Measurements from ENCODE around the gene TRAT1. TPM values are rescaled to one million over a fixed set of nuclear protein-coding genes. Genes with fewer than 3 reads are reported as not detected.

The TRAT1 gene
- total RNA-seq, 1 donor from 2014 or later: 1.1 TPM

DNA sequence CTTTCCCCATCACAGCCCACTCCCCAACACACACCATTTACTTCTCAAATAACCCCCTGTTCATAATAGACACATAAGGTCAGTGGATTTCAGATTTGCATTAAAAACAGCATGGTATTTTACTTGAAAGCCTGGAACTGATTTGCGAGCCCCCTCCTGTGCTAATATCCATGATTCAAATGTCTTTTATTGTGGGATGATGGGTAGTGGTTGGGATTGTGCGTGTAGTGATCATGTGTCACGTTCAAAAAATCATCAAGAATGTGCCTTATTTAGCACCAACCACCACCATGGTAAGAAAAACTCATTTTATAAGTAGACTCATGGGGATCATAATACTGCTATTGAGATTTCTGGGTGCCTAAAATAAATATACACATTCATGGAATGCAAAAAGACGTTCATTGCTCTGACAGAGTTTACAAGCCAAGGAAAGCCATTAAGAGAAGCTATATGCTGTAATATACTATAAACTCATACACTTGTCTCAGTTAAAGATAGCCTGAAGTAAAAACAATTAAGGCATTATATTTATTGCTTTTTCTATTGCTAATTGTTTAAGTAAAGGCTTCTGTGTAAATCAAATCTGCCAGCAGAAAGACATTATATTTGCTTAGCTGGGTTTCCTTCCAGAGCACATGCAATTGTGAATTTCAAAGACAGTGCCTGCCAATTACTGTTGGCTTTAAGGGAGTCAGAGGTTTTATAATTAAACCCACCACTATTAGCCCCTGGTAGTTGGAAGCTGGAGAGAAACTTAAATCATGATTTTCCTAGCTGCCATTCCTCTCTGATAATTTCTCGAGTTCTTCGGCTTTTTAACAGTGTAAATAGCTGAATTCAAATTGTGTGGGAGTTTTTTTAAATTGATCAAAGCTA, 4.0 kb downstream of the TRAT1 start:
- Histone ChIP-seq H3K4me1 (no peaks in the 10 kb centered on the region), H3K27ac (no peak overlapping the region), H3K4me3 (no peak overlapping the region), H3K27me3 (no peaks in the 10 kb centered on the region), H3K9me3 (no peaks in the 10 kb centered on the region), H3K36me3 (no peaks in the 10 kb centered on the region)
- no peak for DNase-seq
- no peak for ATAC-seq
- TF ChIP-seq, protein P1, sequence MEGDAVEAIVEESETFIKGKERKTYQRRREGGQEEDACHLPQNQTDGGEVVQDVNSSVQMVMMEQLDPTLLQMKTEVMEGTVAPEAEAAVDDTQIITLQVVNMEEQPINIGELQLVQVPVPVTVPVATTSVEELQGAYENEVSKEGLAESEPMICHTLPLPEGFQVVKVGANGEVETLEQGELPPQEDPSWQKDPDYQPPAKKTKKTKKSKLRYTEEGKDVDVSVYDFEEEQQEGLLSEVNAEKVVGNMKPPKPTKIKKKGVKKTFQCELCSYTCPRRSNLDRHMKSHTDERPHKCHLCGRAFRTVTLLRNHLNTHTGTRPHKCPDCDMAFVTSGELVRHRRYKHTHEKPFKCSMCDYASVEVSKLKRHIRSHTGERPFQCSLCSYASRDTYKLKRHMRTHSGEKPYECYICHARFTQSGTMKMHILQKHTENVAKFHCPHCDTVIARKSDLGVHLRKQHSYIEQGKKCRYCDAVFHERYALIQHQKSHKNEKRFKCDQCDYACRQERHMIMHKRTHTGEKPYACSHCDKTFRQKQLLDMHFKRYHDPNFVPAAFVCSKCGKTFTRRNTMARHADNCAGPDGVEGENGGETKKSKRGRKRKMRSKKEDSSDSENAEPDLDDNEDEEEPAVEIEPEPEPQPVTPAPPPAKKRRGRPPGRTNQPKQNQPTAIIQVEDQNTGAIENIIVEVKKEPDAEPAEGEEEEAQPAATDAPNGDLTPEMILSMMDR (IDR thresholded peaks at IDR 0.05): no peak
- intact Hi-C loops (cut with DNase I): no loop called here

DNA sequence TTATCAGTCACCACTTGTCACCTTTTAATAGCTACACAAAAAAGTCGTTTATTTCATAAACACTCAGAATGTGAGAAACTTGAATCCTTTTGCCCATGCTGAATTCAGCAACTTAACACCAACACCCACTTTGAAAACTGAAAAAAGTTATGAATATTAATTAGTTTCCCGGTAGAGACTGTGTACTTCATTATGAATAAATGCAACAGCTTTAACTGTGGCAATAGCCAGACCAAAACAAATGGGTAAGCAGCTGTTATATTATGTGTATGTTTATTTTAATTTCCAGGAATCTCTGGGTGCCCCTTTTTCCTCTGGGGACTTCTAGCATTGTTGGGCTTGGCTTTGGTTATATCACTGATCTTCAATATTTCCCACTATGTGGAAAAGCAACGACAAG, 7.8 kb downstream of the TRAT1 start:
- no peak for ATAC-seq
- H3K36me3 ChIP-seq: no peaks in the 10 kb centered on the region
- no peak for DNase-seq
- H3K27ac ChIP-seq: no peak overlapping the region
- H3K4me3 ChIP-seq: no peak overlapping the region
- no peaks in the 10 kb centered on the region for H3K9me3 ChIP-seq
- H3K27me3 ChIP-seq: no peaks in the 10 kb centered on the region
- intact Hi-C loops (cut with DNase I): no loop called here
- TF ChIP-seq, protein P1 (IDR thresholded peaks at IDR 0.05): no peak
- no peaks in the 10 kb centered on the region for H3K4me1 ChIP-seq

DNA sequence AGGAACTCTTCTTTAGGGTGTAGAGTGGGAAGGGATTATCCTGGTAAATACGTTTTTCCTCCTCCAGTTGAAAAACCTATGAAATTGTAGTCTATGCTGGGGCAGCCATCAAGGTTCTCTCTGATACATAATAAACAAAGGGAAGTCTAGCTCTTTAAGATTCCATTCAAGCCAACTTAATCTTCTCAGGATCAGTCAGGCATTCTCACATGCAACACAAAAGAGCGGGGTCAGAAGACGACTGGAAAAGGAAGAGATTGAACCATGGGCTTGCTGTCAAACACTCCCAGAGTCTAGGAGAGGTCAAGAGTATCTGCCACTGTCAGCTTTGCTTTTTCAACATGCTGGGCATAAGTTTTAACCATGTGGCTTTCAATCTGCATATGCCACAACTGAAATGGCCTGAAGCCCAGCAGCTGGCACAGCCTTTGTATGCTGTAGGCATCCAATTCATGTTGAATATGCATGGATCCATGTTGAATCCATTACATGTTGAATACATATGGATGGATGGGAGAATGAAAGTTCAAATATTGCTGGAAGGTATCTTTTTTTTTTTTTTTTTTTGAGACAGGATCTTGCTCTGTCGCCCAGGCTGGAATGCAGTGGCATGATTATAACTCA, 8.5 kb downstream of the TRAT1 start:
- ATAC-seq (no peak), DNase-seq (no peak)
- Histone ChIP-seq H3K27ac (no peak overlapping the region), H3K4me1 (no peaks in the 10 kb centered on the region), H3K27me3 (no peaks in the 10 kb centered on the region), H3K9me3 (no peaks in the 10 kb centered on the region), H3K4me3 (no peak overlapping the region), H3K36me3 (no peaks in the 10 kb centered on the region)
- intact Hi-C loops (cut with DNase I): no loop called here
- TF ChIP-seq, protein P1 (IDR thresholded peaks at IDR 0.05): no peak

DNA sequence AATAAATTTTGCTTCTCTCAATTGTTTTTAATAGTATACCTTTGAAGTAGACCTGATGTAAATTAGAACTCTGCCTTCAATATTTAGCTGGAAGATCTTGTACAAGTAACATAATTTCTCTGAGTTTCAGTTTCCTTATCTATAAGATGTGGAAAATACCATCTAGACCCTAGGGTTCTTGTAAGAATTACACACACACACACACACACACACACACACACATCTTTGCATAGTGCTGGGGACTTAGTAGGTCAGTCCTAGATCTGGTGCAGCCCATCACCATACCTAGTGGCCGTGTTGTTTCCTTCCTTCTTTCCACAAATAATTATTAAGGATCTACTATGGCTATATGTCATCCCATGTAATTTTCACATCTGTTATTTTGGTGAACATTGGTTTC, 11.0 kb downstream of the TRAT1 start:
- no peak for ATAC-seq

DNA sequence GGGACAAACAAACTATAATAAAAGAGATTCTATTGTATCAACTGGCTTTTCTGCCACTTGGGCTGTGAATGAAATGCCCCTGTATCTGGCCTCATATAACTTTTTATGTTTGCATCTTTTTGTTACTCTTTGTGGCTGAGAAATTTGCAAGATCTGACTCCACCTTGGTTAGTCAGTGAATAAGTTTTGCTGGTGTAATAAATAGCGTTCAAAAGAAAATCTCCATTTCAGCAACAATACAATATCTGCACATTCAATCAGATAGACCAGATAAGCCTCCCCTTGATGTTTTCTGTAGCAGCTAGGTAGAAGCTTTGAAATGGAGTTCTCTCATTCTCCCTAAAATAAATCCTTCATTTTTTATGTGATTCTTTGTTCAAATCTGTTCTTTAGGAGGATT, 12.0 kb downstream of the TRAT1 start:
- no peaks in the 10 kb centered on the region for H3K27me3 ChIP-seq
- intact Hi-C loops (cut with DNase I): no loop called here
- no peaks in the 10 kb centered on the region for H3K36me3 ChIP-seq
- H3K4me1 ChIP-seq: no peaks in the 10 kb centered on the region
- no peak overlapping the region for H3K4me3 ChIP-seq
- ATAC-seq (no peak), DNase-seq (no peak)
- H3K9me3 ChIP-seq: no peaks in the 10 kb centered on the region
- H3K27ac ChIP-seq: no peak overlapping the region
- TF ChIP-seq, protein P1 (IDR thresholded peaks at IDR 0.05): no peak

More for the DNA sequence above, 11.0 kb downstream of the TRAT1 start:
- H3K4me1 ChIP-seq: no peaks in the 10 kb centered on the region
- H3K27me3 ChIP-seq: no peaks in the 10 kb centered on the region
- H3K9me3 ChIP-seq: no peaks in the 10 kb centered on the region
- TF ChIP-seq, protein P1 (IDR thresholded peaks at IDR 0.05): no peak
- intact Hi-C loops (cut with DNase I): no loop called here
- no peak overlapping the region for H3K27ac ChIP-seq
- H3K4me3 ChIP-seq: no peak overlapping the region
- no peak for DNase-seq
- no peaks in the 10 kb centered on the region for H3K36me3 ChIP-seq

Measured in upper lobe of right lung (tissue), 1 donor.